HG02973 (cell line): ENCODE results near the gene ZNF853.

Source experiments
- ATAC-seq: cut with Tn5 transposase; IDR thresholded peaks from one replicate; pipeline ENCODE4 v1.9.1; 2021; ENCODE audit warnings: moderate library complexity; ENCODE audit not compliant: unreplicated experiment

The ZNF853 gene

GRCh38 chr7:6604458-6604857, 11.0 kb upstream of the ZNF853 start:
- no peak for ATAC-seq

- ATAC-seq, result no peak
These were observed 8.4 kb upstream of the ZNF853 start for GRCh38 chr7:6606866-6607583.

GRCh38 chr7:6607651-6608051, 7.8 kb upstream of the ZNF853 start:
- no peak for ATAC-seq

GRCh38 chr7:6608081-6608480, 7.3 kb upstream of the ZNF853 start:
- ATAC-seq, result no peak

- no peak for ATAC-seq
These were observed 6.6 kb upstream of the ZNF853 start for GRCh38 chr7:6608794-6609193.

GRCh38 chr7:6612819-6613218, 2.6 kb upstream of the ZNF853 start:
- ATAC-seq, result no peak

GRCh38 chr7:6613706-6614105, 1.7 kb upstream of the ZNF853 start:
- no peak for ATAC-seq

- ATAC-seq, result no peak
These were observed 529 bp downstream of the ZNF853 start for GRCh38 chr7:6615723-6616555.

- no peak for ATAC-seq
These were observed 1.6 kb downstream of the ZNF853 start for GRCh38 chr7:6616854-6617643.

GRCh38 chr7:6618621-6619020, 3.2 kb downstream of the ZNF853 start:
- no peak for ATAC-seq

GRCh38 chr7:6619961-6620360, 4.6 kb downstream of the ZNF853 start:
- no peak for ATAC-seq

GRCh38 chr7:6621195-6622133, 6.1 kb downstream of the ZNF853 start:
- ATAC-seq, result no peak

- no peak for ATAC-seq
These were observed 6.8 kb downstream of the ZNF853 start for GRCh38 chr7:6622134-6622710.

GRCh38 chr7:6623589-6624245, 8.3 kb downstream of the ZNF853 start:
- no peak for ATAC-seq

GRCh38 chr7:6624246-6624611, 8.8 kb downstream of the ZNF853 start:
- no peak for ATAC-seq

GRCh38 chr7:6628045-6628444, 12.6 kb downstream of the ZNF853 start:
- ATAC-seq, result no peak

GRCh38 chr7:6630007-6630849, 14.8 kb downstream of the ZNF853 start:
- no peak for ATAC-seq

- no peak for ATAC-seq
These were observed 16.2 kb downstream of the ZNF853 start for GRCh38 chr7:6631605-6632004.

- ATAC-seq, result no peak
These were observed 18.6 kb downstream of the ZNF853 start for GRCh38 chr7:6634021-6634420.
